K562 (cell line): ENCODE data around the gene HCN4. TPM values are rescaled to one million over a fixed set of nuclear protein-coding genes. Genes with fewer than 3 reads are reported as not detected.

ENCODE experiments used
- ATAC-seq: fragments of 200-7000 bp; cut with Tn5 transposase; 3 replicates; pipeline ENCODE4 v1.9.1; 2020; ENCODE audit warnings: moderate library complexity
- Bru-seq: library from RNA; stranded (reverse); fragments of 400-500 nt; gene quantifications from one replicate; lab custom pipeline; 2021; lab: Mats Ljungman, UMichigan
- BruChase-seq, 2 experiments: library from RNA; stranded (reverse); fragments of 400-500 nt; gene quantifications; one replicate each; lab custom pipeline; 2021; lab: Mats Ljungman, UMichigan
- BruUV-seq: library from RNA; stranded (reverse); fragments of 400-500 nt; replicated peaks from 2 replicates; lab custom pipeline; 2021; lab: Mats Ljungman, UMichigan
- CTCF ChIA-PET: fragments of 300-600 bp; formaldehyde crosslinking; extraction: SDS; loops from one replicate; lab custom pipeline; 2021; ENCODE audit warnings: low intra/inter-chr PET ratio; lab: Yijun Ruan, JAX
- POLR2A ChIA-PET: fragments of 300-600, 350-650 bp; sonication (Branson Sonifier 250); formaldehyde crosslinking; extraction: SDS; loops from one replicate; lab custom pipeline; 2021; ENCODE audit warnings: antibody characterized with exemption, inconsistent platforms; lab: Yijun Ruan, JAX
- DNase-seq, 4 experiments: peaks; one replicate each; pipeline versions ENCODE4 v3.0.0 to v3.0.0-alpha.2; 2011 to 2018; ENCODE audit warnings: low spot score in 3 of 4, mixed read lengths in 3 of 4; ENCODE audit errors: extremely low read depth in 1 of 4
- FAIRE-seq: peaks from 2 replicates; lab custom pipeline; 2011; peaks lifted over from hg19 to GRCh38; lab: Jason Lieb, UNC
- H2AFZ ChIP-seq: 2 replicates; pipeline ENCODE4 v1.6.0; 2011; ENCODE audit warnings: low read depth, low read length, control low read depth, inconsistent platforms
- H3K27ac ChIP-seq: fragments of 200-600 bp; 3 replicates; pipeline ENCODE4 v1.8.0; 2011; ENCODE audit warnings: low read depth, mild to moderate bottlenecking, control low read depth, inconsistent platforms, low read length, moderate library complexity, mixed read lengths; ENCODE audit errors: extremely low read depth
- H3K27me3 ChIP-seq, 2 experiments: fragments of 300-600 bp in 1 of 2; 2 replicates in 1 of 2; 3 replicates in 1 of 2; pipeline versions ENCODE4 v1.6.0 to v1.8.0; 2011; ENCODE audit warnings: inconsistent platforms in 2 of 2, low read length in 2 of 2, mild to moderate bottlenecking in 1 of 2, mixed read lengths in 1 of 2, moderate library complexity in 1 of 2; ENCODE audit not compliant: control insufficient read depth in 2 of 2, insufficient read depth in 2 of 2
- H3K36me3 ChIP-seq: fragments of 300-600 bp; 3 replicates; pipeline ENCODE4 v1.8.0; 2011; ENCODE audit warnings: mild to moderate bottlenecking, low read length, inconsistent platforms; ENCODE audit not compliant: control insufficient read depth, insufficient read depth
- H3K4me1 ChIP-seq, 2 experiments: fragments of 200-600 bp in 1 of 2; replicated peaks in 1 of 2; 2 replicates in 1 of 2; 3 replicates in 1 of 2; pipeline versions ENCODE4 v1.5.1 to v1.8.0; 2011; ENCODE audit warnings: inconsistent platforms in 2 of 2, low read length in 2 of 2, mild to moderate bottlenecking in 1 of 2, mixed read lengths in 1 of 2, moderate library complexity in 1 of 2; ENCODE audit not compliant: control insufficient read depth in 2 of 2, insufficient read depth in 2 of 2
- H3K4me2 ChIP-seq: 2 replicates; pipeline ENCODE4 v1.6.1; 2011; ENCODE audit warnings: low read length, control low read depth, inconsistent platforms, mixed read lengths; ENCODE audit not compliant: insufficient read depth
- H3K4me3 ChIP-seq: fragments of 200-600 bp; sonication (generic), shearing (Covaris generic); 2 replicates; pipeline ENCODE4 v1.5.1; 2016; ENCODE audit warnings: control low read depth, inconsistent platforms
- H3K79me2 ChIP-seq: fragments of 200-600 bp; 3 replicates; pipeline ENCODE4 v1.8.0; 2011; ENCODE audit warnings: low read length, inconsistent platforms; ENCODE audit not compliant: control insufficient read depth, insufficient read depth
- H3K9ac ChIP-seq, 2 experiments: 2 replicates each; pipeline versions ENCODE4 v1.6.0 to v1.6.1; 2011; ENCODE audit warnings: low read depth in 2 of 2, low read length in 2 of 2, control low read depth in 1 of 2, inconsistent platforms in 1 of 2, mild to moderate bottlenecking in 1 of 2, mixed read lengths in 1 of 2; ENCODE audit not compliant: insufficient read depth in 1 of 2
- H3K9me1 ChIP-seq: one replicate; pipeline ENCODE4 v1.6.0; 2011; ENCODE audit warnings: inconsistent platforms, mild to moderate bottlenecking, low read length, moderate library complexity; ENCODE audit not compliant: control insufficient read depth, insufficient read depth
- H3K9me3 ChIP-seq: replicated peaks from 2 replicates; pipeline ENCODE4 v1.5.1; 2011; ENCODE audit warnings: low read depth, low read length, inconsistent platforms; ENCODE audit not compliant: control insufficient read depth, insufficient read depth
- H4K20me1 ChIP-seq: replicated peaks from 2 replicates; pipeline ENCODE4 v1.6.1; 2011; ENCODE audit warnings: low read length, inconsistent platforms, mixed read lengths; ENCODE audit not compliant: control insufficient read depth, insufficient read depth
- CBX5 ChIP-seq: IDR thresholded peaks from 2 replicates; pipeline ENCODE4 v1.6.1; 2014; ENCODE audit warnings: low read depth, borderline replicate concordance
- DMBX1 ChIP-seq: fragments of 250-450 bp; sonication (Bioruptor Pico); IDR thresholded peaks from 2 replicates; pipeline ENCODE4 v1.8.0; 2022; ENCODE audit warnings: inconsistent platforms, mild to moderate bottlenecking, moderate library complexity, borderline replicate concordance
- KDM1A ChIP-seq, 2 experiments: fragments of 450-650 bp; IDR thresholded peaks; 2 replicates each; pipeline ENCODE4 v1.6.1; 2016; ENCODE audit warnings: mild to moderate bottlenecking in 2 of 2
- NBN ChIP-seq: fragments of 450-650 bp; IDR thresholded peaks from 2 replicates; pipeline ENCODE4 v1.6.1; 2016; ENCODE audit warnings: low read depth, mild to moderate bottlenecking
- NR3C1 ChIP-seq: sonication (generic); formaldehyde crosslinking; IDR thresholded peaks from 2 replicates; pipeline ENCODE4 v1.8.1; 2022; ENCODE audit warnings: missing genetic modification reagents
- PYGO2 ChIP-seq: fragments of 450-650 bp; IDR thresholded peaks from 2 replicates; pipeline ENCODE4 v1.6.1; 2016; ENCODE audit warnings: mild to moderate bottlenecking, missing genetic modification characterization, moderate library complexity, missing compliant biosample characterization
- RBM34 ChIP-seq: fragments of 200-400 bp; formaldehyde crosslinking; IDR thresholded peaks from 2 replicates; pipeline ENCODE4 v1.6.1; 2018; ENCODE audit warnings: low read length, borderline replicate concordance; ENCODE audit not compliant: insufficient read depth
- ZNF140 ChIP-seq: fragments of 250-450 bp; sonication (Bioruptor Pico); IDR thresholded peaks from 2 replicates; pipeline ENCODE4 v1.8.0; 2021; ENCODE audit warnings: moderate library complexity, mild to moderate bottlenecking, inconsistent platforms
- ZNF217 ChIP-seq: sonication (generic); formaldehyde crosslinking; IDR thresholded peaks from 2 replicates; pipeline ENCODE4 v1.8.0; 2022; ENCODE audit warnings: mild to moderate bottlenecking, missing genetic modification reagents
- ZNF408 ChIP-seq: fragments of 250-450 bp; sonication (Bioruptor Pico); IDR thresholded peaks from 2 replicates; pipeline ENCODE4 v1.4.0; 2020; ENCODE audit warnings: low read depth, mild to moderate bottlenecking, moderate library complexity
- ZNF644 ChIP-seq: fragments of 200-800 bp; sonication (Bioruptor generic); IDR thresholded peaks from 2 replicates; pipeline ENCODE4 v1.6.1; 2016; ENCODE audit warnings: low read depth, missing genetic modification characterization, missing compliant biosample characterization
- ZNF76 ChIP-seq: fragments of 250-450 bp; sonication (Bioruptor Pico); IDR thresholded peaks from 2 replicates; pipeline ENCODE4 v1.4.0; 2020; ENCODE audit warnings: mild to moderate bottlenecking, moderate library complexity, borderline replicate concordance
- WGBS: fragments of 100-300 bp; shearing (Covaris generic); methylation state at CpG from one replicate; pipeline ENCODE4 v1.1.6; 2016; ENCODE audit warnings: low coverage, mixed read lengths; ENCODE audit not compliant: insufficient coverage; ENCODE audit errors: missing lambda C conversion rate; 5-methylcytosine and 5-hydroxymethylcytosine counted together
- in situ Hi-C: fragments of 300-500 bp; cut with MboI; formaldehyde crosslinking; loops from 4 replicates; pipeline ENCODE4 v1.15.0; 2018; ENCODE audit warnings: inconsistent platforms, mixed read lengths
- intact Hi-C: fragments of 100-400 bp; cut with micrococcal nuclease; formaldehyde crosslinking; loops from 2 replicates; pipeline ENCODE4 v1.14.2; 2022
- long read RNA-seq, 3 experiments: library from polyadenylated mRNA in 2 of 3; library from RNA in 1 of 3; unstranded in 2 of 3; stranded (forward) in 1 of 3; transcript quantifications; one replicate each; pipeline ENCODE4 v2.0.0, GENCODE V29; 2019 to 2022
- polyA minus RNA-seq, 3 experiments: library from RNA; depleted of rRNA, polyadenylated mRNA; stranded (reverse); fragments of >200 nt; gene quantifications; 2 replicates each; pipeline ENCODE4 v1.2.3, GENCODE V29; 2011
- polyA plus RNA-seq, 8 experiments: library from polyadenylated mRNA; depleted of rRNA in 4 of 8; stranded (reverse) in 5 of 8; unstranded in 3 of 8; fragments of >200 nt; fragmentation: Nextera tagmentation in 2 of 8; fragmentation: Illumina TruSeq in 1 of 8; extraction: Ambion mirVana in 2 of 8; extraction: Trizol in 1 of 8; gene quantifications; 2 replicates each; pipeline versions ENCODE4 v1.2.1 to v1.2.3, GENCODE V29; 2011 to 2014; ENCODE audit warnings: inconsistent platforms in 1 of 8, missing spikeins in 1 of 8
- total RNA-seq, 7 experiments: library from RNA; depleted of rRNA in 6 of 7; stranded (reverse); fragments of >200 nt in 6 of 7; fragmentation: Illumina TruSeq in 2 of 7; extraction: Trizol in 2 of 7; gene quantifications; 2 replicates each; pipeline versions ENCODE4 v1.2.1 to v1.2.3, GENCODE V29; 2011 to 2021; ENCODE audit warnings: low replicate concordance in 1 of 7
- TF ChIP-seq, protein P1 (sequence below): fragments of 450-650 bp; formaldehyde crosslinking; IDR thresholded peaks from 2 replicates; pipeline ENCODE4 v1.4.0; 2022; ENCODE audit warnings: mild to moderate bottlenecking, moderate library complexity
- TF ChIP-seq, protein P2 (sequence below): sonication (generic); formaldehyde crosslinking; IDR thresholded peaks from 2 replicates; pipeline ENCODE4 v1.8.0; 2022; ENCODE audit warnings: mild to moderate bottlenecking, low read depth, missing genetic modification reagents
- TF ChIP-seq, protein P3 (sequence below): fragments of 200-800 bp; sonication (Bioruptor generic); IDR thresholded peaks from 2 replicates; pipeline ENCODE4 v1.6.1; 2017; ENCODE audit warnings: missing genetic modification characterization, missing compliant biosample characterization

The HCN4 gene
- not detected in 2 replicates for total RNA-seq (2011; cell fraction: chromatin; rRNA removed; ENCODE audit: low replicate concordance)
- not detected in 2 replicates for total RNA-seq (2011; cell fraction: nucleolus; rRNA removed)
- total RNA-seq (2011; cell fraction: nucleoplasm; rRNA removed): not detected in 2 replicates
- total RNA-seq (2014; rRNA removed): not detected in 2 replicates
- total RNA-seq (2014; rRNA removed; fragmentation: Illumina TruSeq; extraction: Trizol): not detected in 2 replicates
- total RNA-seq (2015; rRNA removed; fragmentation: Illumina TruSeq; extraction: Trizol): not detected in 2 replicates
- total RNA-seq (2021): not detected in 2 replicates
- not detected in 2 replicates for polyA plus RNA-seq (2011; rRNA removed)
- not detected in 2 replicates for polyA plus RNA-seq (2011; cell fraction: cytosol; rRNA removed)
- not detected in 2 replicates for polyA plus RNA-seq (2011; cell fraction: nucleus; rRNA removed)
- polyA plus RNA-seq (2012): not detected in 2 replicates
- not detected in 2 replicates for polyA plus RNA-seq (2014; fragmentation: Illumina TruSeq; extraction: Trizol)
- polyA plus RNA-seq (2014; fragmentation: Nextera tagmentation; extraction: Ambion mirVana): not detected
- polyA plus RNA-seq (2014; rRNA removed): not detected in 2 replicates
- not detected in 2 replicates for polyA minus RNA-seq (2011; rRNA and poly(A)+ RNA removed)
- polyA minus RNA-seq (2011; cell fraction: cytosol; rRNA and poly(A)+ RNA removed): not detected in 2 replicates
- polyA minus RNA-seq (2011; cell fraction: nucleus; rRNA and poly(A)+ RNA removed): not detected in 2 replicates
- percentile 2 among the genes with signal in this experiment for Bru-seq, nascent RNA
- BruChase-seq, experiment 1, labeled RNA remaining after a 2-hour chase: not detected
- BruChase-seq, experiment 2, labeled RNA remaining after a 6-hour chase: percentile 6 among the genes with signal in this experiment
- long read RNA-seq, experiment 1: 0 reads
- long read RNA-seq, experiment 2: 0 reads
- long read RNA-seq, experiment 3: 0 reads

DNA sequence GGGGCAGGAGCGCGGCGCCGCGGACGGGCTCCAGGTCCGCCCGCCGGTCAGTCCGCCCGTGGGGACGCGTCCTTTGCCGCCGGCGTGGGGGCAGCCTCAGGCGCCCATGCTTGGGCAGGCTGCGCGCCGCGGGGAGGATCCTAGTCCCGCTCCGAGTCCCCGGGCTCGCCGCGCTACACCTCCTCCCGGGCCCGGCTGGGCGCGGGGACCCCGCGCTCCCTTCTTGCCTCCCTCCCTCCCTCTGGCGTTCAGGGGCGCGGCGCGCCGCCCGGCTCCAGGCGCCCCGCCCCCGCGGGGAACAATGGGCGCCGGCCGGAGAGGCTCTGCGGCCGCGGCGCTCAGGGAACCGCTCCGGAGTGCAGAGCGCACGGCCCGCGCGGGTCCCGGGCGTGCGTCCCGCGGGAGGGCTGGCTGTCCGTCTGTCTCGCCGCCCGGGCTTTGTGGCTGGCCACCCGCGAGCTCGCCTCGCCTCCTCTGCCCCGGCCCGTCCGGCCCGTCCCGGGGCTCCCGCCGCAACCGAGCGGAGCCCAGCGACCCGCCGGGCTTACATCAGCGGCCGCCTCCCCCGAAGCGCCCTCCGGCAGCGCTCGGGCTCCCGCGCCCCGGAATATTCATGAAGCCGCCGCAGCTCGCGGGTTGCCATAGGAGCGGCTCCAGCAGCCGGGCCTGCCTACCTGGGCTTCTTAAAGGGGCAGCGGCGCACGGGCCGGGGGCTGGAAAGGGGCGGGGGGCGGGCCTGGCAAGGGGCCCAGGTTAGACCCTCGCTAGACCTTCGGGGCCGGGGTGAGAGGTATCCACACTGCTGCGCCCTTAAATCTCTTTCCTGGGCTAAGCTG, at the start of gene HCN4:
HCN4 (minus strand) TSS at position 658 of the 836 bp plus-strand sequence. CDS start 688 bp downstream, outside the sequence.
- 7% methylated on average over 21 of the region's 109 CpGs for WGBS
- H3K4me1 ChIP-seq: peaks cover 0 to 16% of the 10 kb centered on the region in 2 experiments; a peak in 2 of 5 replicates
- no peak within 1 kb of the TSS; a peak in 1 of 4 replicates for H3K9ac ChIP-seq
- ATAC-seq (no peak), FAIRE-seq (no peak), DNase-seq (peak in 2 of 4 experiments; percentile 26 to 31)
- POLR2A ChIA-PET: no interaction called here
- in situ Hi-C loops: no loop called here
- no TSS peak for BruUV-seq
- no peak within 1 kb of the TSS for H3K4me3 ChIP-seq
- no peaks in the 10 kb centered on the region for H3K36me3 ChIP-seq
- H2AFZ ChIP-seq: no peak within 1 kb of the TSS
- CTCF ChIA-PET: no interaction called here
- H4K20me1 ChIP-seq: peaks cover 10% of the 10 kb centered on the region; the same call in 1 of the 2 replicates
- H3K79me2 ChIP-seq: no peaks in the 10 kb centered on the region
- intact Hi-C loops: no loop called here
- no peaks in the 10 kb centered on the region for H3K9me3 ChIP-seq
- no peaks in the 10 kb centered on the region for H3K9me1 ChIP-seq
- no peak within 1 kb of the TSS for H3K27ac ChIP-seq
- H3K4me2 ChIP-seq: no peak within 1 kb of the TSS
- H3K27me3 ChIP-seq: peaks cover 7 to 65% of the 10 kb centered on the region in 2 experiments; a peak in 3 of 5 replicates
- no peak for TF ChIP-seq NBN
- TF ChIP-seq ZNF408 (CRISPR knock-in tag): no peak
- no peak for TF ChIP-seq DMBX1 (CRISPR knock-in tag)
- TF ChIP-seq ZNF644 (tag): no peak
- TF ChIP-seq ZNF217 (CRISPR knock-in tag): no peak
- TF ChIP-seq NR3C1 (CRISPR knock-in tag): no peak
- TF ChIP-seq ZNF140 (CRISPR knock-in tag): no peak
- TF ChIP-seq RBM34: no peak
- TF ChIP-seq, protein P1, sequence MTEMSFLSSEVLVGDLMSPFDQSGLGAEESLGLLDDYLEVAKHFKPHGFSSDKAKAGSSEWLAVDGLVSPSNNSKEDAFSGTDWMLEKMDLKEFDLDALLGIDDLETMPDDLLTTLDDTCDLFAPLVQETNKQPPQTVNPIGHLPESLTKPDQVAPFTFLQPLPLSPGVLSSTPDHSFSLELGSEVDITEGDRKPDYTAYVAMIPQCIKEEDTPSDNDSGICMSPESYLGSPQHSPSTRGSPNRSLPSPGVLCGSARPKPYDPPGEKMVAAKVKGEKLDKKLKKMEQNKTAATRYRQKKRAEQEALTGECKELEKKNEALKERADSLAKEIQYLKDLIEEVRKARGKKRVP (CRISPR knock-in tag): no peak
- TF ChIP-seq CBX5: no peak
- TF ChIP-seq ZNF76 (CRISPR knock-in tag): no peak
- TF ChIP-seq, protein P2, sequence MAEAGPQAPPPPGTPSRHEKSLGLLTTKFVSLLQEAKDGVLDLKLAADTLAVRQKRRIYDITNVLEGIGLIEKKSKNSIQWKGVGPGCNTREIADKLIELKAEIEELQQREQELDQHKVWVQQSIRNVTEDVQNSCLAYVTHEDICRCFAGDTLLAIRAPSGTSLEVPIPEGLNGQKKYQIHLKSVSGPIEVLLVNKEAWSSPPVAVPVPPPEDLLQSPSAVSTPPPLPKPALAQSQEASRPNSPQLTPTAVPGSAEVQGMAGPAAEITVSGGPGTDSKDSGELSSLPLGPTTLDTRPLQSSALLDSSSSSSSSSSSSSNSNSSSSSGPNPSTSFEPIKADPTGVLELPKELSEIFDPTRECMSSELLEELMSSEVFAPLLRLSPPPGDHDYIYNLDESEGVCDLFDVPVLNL (CRISPR knock-in tag): no peak
- no peak for TF ChIP-seq KDM1A (IDR thresholded peaks at IDR 0.05)
- TF ChIP-seq PYGO2 (tag): no peak
- TF ChIP-seq, protein P3, sequence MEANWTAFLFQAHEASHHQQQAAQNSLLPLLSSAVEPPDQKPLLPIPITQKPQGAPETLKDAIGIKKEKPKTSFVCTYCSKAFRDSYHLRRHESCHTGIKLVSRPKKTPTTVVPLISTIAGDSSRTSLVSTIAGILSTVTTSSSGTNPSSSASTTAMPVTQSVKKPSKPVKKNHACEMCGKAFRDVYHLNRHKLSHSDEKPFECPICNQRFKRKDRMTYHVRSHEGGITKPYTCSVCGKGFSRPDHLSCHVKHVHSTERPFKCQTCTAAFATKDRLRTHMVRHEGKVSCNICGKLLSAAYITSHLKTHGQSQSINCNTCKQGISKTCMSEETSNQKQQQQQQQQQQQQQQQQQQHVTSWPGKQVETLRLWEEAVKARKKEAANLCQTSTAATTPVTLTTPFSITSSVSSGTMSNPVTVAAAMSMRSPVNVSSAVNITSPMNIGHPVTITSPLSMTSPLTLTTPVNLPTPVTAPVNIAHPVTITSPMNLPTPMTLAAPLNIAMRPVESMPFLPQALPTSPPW (CRISPR knock-in tag): no peak
